ENCODE results near the gene CENPX. TPM values are rescaled to one million over a fixed set of nuclear protein-coding genes. Genes with fewer than 3 reads are reported as not detected.
A peak's percentile ranks its signal among the peaks of the same experiment; 100 is the strongest.

Gene CENPX
- total and polyA plus RNA-seq, 2 of the 13 experiments (the other 11 are each of a cell fraction or from before 2014, with no cell fraction given) = 92.7 to 170 TPM

- TF ChIP-seq SCMH1 (CRISPR knock-in tag; IDR thresholded peaks at IDR 0.05; ENCODE audit: borderline replicate concordance) (no peak), REPIN1 (CRISPR knock-in tag; IDR thresholded peaks at IDR 0.05; ENCODE audit: borderline replicate concordance, low read depth) (no peak), BRF2 (CRISPR knock-in tag; IDR thresholded peaks at IDR 0.05) (no peak), MYNN (CRISPR knock-in tag; IDR thresholded peaks at IDR 0.05; ENCODE audit: low read depth) (no peak), POLR2G (IDR thresholded peaks at IDR 0.05; ENCODE audit: low read depth, low read length) (peak; percentile 16), ZBTB38 (CRISPR knock-in tag; IDR thresholded peaks at IDR 0.05) (no peak; the same call in 1 of the 2 replicates), ZNF772 (CRISPR knock-in tag; IDR thresholded peaks at IDR 0.05) (no peak), ZSCAN22 (CRISPR knock-in tag; IDR thresholded peaks at IDR 0.05) (no peak), ZNF740 (CRISPR knock-in tag; IDR thresholded peaks at IDR 0.05) (peak; percentile 19; the same call in 1 of the 2 replicates), AHDC1 (CRISPR knock-in tag; IDR thresholded peaks at IDR 0.05; ENCODE audit: borderline replicate concordance) (no peak), HOXD1 (CRISPR knock-in tag; IDR thresholded peaks at IDR 0.05) (peak; percentile 57; the same call in 1 of the 2 replicates), ZNF773 (CRISPR knock-in tag; IDR thresholded peaks at IDR 0.05; ENCODE audit: borderline replicate concordance) (no peak), CREB1 (IDR thresholded peaks at IDR 0.05) (no peak), CREB1 (CRISPR knock-in tag; IDR thresholded peaks at IDR 0.05) (no peak), ZBTB20 (CRISPR knock-in tag; IDR thresholded peaks at IDR 0.05; ENCODE audit: borderline replicate concordance, low read depth) (no peak), ZBTB39 (CRISPR knock-in tag; IDR thresholded peaks at IDR 0.05) (no peak), BCL6 (CRISPR knock-in tag; IDR thresholded peaks at IDR 0.05) (peak; percentile 57; the same call in 1 of the 2 replicates), DNMT1 (CRISPR knock-in tag; IDR thresholded peaks at IDR 0.05) (no peak), YEATS2 (CRISPR knock-in tag; IDR thresholded peaks at IDR 0.05; ENCODE audit: borderline replicate concordance) (no peak), SIN3B (IDR thresholded peaks at IDR 0.05; ENCODE audit: low read length) (no peak)
Observed at GRCh38 chr17:82015311-82015971, 7.2 kb downstream of the CENPX start (continued).

Data from HepG2 (cell line).